T47D (cell line): ENCODE results near the gene EEA1.

Source experiments
- DNase-seq, 2 experiments: peaks; one replicate each; pipeline versions ENCODE4 v3.0.0 to v3.0.0-alpha.2; 2011 to 2012; ENCODE audit warnings: low read depth in 1 of 2, low spot score in 1 of 2
- JUND ChIP-seq: IDR thresholded peaks from 2 replicates; pipeline ENCODE4 v1.6.1; 2012; ENCODE audit warnings: low read depth
- in situ Hi-C: cut with HindIII; loops from 2 replicates; pipeline ENCODE4 v1.10.0; 2016; ENCODE audit warnings: low sequenced_read_pairs, low pct_unique_long_range_greater_than_20kb

The EEA1 gene

GRCh38 chr12:92859650-92860386 is 69.3 kb downstream of the EEA1 start:
- in situ Hi-C loops, result no loop called here
- DNase-seq, result no peak
- TF ChIP-seq JUND, result no peak

- in situ Hi-C loops, result no loop called here
- no peak for DNase-seq
- TF ChIP-seq JUND, result no peak
These were observed 71.3 kb downstream of the EEA1 start for GRCh38 chr12:92857818-92858217.

GRCh38 chr12:92854344-92854743 is 74.8 kb downstream of the EEA1 start:
- TF ChIP-seq JUND, result no peak

GRCh38 chr12:92848740-92849139 is 80.4 kb downstream of the EEA1 start:
- in situ Hi-C loops, result no loop called here
- DNase-seq, result no peak

More at GRCh38 chr12:92854344-92854743, 74.8 kb downstream of the EEA1 start:
- DNase-seq, result peak in 1 of 2 experiments; percentile 6
- in situ Hi-C loops, result no loop called here

GRCh38 chr12:92847368-92847767 is 81.7 kb downstream of the EEA1 start:
- in situ Hi-C loops, result no loop called here
- TF ChIP-seq JUND, result no peak
- no peak for DNase-seq

More at GRCh38 chr12:92848740-92849139, 80.4 kb downstream of the EEA1 start:
- TF ChIP-seq JUND, result no peak

- no peak for TF ChIP-seq JUND
- no peak for DNase-seq
- in situ Hi-C loops, result no loop called here
These were observed 83.8 kb downstream of the EEA1 start for GRCh38 chr12:92845329-92845728.

GRCh38 chr12:92844151-92844763 is 84.8 kb downstream of the EEA1 start:
- TF ChIP-seq JUND, result no peak
- in situ Hi-C loops, result no loop called here
- no peak for DNase-seq

- in situ Hi-C loops, result no loop called here
- no peak for DNase-seq
- TF ChIP-seq JUND, result no peak
These were observed 99.3 kb downstream of the EEA1 start for GRCh38 chr12:92829686-92830282.

GRCh38 chr12:92828565-92828964 is 100.5 kb downstream of the EEA1 start:
- no peak for TF ChIP-seq JUND
- in situ Hi-C loops, result no loop called here
- DNase-seq, result no peak

GRCh38 chr12:92827836-92828431 is 101.2 kb downstream of the EEA1 start:
- DNase-seq, result peak; percentile 39 to 71
- TF ChIP-seq JUND, result no peak
- in situ Hi-C loops, result no loop called here

GRCh38 chr12:92821142-92821541 is 108.0 kb downstream of the EEA1 start:
- DNase-seq, result no peak
- in situ Hi-C loops, result no loop called here

GRCh38 chr12:92814584-92814983 is 114.5 kb downstream of the EEA1 start:
- TF ChIP-seq JUND, result no peak
- in situ Hi-C loops, result no loop called here
- DNase-seq, result no peak

More at GRCh38 chr12:92821142-92821541, 108.0 kb downstream of the EEA1 start:
- TF ChIP-seq JUND, result no peak

GRCh38 chr12:92810370-92810769 is 118.7 kb downstream of the EEA1 start:
- in situ Hi-C loops, result no loop called here
- DNase-seq, result no peak
- no peak for TF ChIP-seq JUND
